ENCODE results near the gene SPRYD3. TPM values are rescaled to one million over a fixed set of nuclear protein-coding genes. Genes with fewer than 3 reads are reported as not detected.
"Not testable (repeated sequence)": the region's sequence is repeated elsewhere in the genome, so short reads cannot be mapped to it uniquely, and the experiment has no call there.

The SPRYD3 gene
- total RNA-seq, 4 donors from 2014 or later, result 10.1 to 27.0 (median 21.9) TPM

DNA sequence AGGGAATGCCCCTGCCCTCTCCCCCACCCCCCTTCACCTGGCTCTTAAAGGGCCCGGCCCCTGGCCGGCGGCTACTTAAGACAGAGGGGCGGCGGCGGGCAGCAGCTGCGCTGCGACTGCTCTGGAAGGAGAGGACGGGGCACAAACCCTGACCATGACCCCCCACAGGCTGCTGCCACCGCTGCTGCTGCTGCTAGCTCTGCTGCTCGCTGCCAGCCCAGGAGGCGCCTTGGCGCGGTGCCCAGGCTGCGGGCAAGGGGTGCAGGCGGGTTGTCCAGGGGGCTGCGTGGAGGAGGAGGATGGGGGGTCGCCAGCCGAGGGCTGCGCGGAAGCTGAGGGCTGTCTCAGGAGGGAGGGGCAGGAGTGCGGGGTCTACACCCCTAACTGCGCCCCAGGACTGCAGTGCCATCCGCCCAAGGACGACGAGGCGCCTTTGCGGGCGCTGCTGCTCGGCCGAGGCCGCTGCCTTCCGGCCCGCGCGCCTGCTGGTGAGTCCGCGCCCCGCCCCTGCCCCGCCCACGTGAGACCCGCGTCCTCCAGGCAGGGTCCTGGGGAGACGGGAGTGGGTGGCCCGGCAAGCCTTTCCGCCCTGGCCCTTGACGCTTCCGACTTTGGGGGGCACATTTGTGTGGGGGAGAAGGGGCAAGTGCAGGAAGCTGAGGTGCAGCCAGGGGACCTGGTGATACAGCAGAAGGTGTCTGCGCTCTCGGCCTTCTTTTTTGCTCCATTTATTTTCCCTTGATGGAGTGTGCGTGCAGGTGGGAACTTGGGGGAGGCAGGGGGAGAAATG is 18.6 kb upstream of the SPRYD3 start, which contains the start of gene IGFBP6:
TSS of gene IGFBP6 (plus strand) at position 104 of the 790 bp plus-strand sequence. CDS start at position 155, 51 bp downstream.
- Histone ChIP-seq H3K27me3 (peaks cover 28% of the 10 kb centered on the region), H3K9me3 (no peaks in the 10 kb centered on the region), H3K27ac (peak within 1 kb of the TSS; percentile 77 to 88 (median 84)), H3K36me3 (no peaks in the 10 kb centered on the region), H3K4me1 (peaks cover 18 to 30% (median 23%) of the 10 kb centered on the region in 4 donors), H3K4me3 (peak within 1 kb of the TSS; percentile 30 to 59 (median 44))
- in situ Hi-C loops (cut with MboI; ENCODE audit: low pct_ligation_motif_present in 1 of 4, low pct_unique_long_range_greater_than_20kb in 1 of 4, low sequenced_read_pairs in 3 of 4), result no loop called here
- no peak for TF ChIP-seq EP300 (IDR thresholded peaks at IDR 0.05; ENCODE audit: low read depth)
- no peak for TF ChIP-seq POLR2A (IDR thresholded peaks at IDR 0.05)
- TF ChIP-seq POLR2AphosphoS5 (IDR thresholded peaks at IDR 0.05), result peak in 1 of 3 donors; percentile 20
- TF ChIP-seq, protein P1, sequence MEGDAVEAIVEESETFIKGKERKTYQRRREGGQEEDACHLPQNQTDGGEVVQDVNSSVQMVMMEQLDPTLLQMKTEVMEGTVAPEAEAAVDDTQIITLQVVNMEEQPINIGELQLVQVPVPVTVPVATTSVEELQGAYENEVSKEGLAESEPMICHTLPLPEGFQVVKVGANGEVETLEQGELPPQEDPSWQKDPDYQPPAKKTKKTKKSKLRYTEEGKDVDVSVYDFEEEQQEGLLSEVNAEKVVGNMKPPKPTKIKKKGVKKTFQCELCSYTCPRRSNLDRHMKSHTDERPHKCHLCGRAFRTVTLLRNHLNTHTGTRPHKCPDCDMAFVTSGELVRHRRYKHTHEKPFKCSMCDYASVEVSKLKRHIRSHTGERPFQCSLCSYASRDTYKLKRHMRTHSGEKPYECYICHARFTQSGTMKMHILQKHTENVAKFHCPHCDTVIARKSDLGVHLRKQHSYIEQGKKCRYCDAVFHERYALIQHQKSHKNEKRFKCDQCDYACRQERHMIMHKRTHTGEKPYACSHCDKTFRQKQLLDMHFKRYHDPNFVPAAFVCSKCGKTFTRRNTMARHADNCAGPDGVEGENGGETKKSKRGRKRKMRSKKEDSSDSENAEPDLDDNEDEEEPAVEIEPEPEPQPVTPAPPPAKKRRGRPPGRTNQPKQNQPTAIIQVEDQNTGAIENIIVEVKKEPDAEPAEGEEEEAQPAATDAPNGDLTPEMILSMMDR (IDR thresholded peaks at IDR 0.05), result peak in 2 of 5 experiments; percentile 28 to 37
- intact Hi-C loops (cut with DNase I; ENCODE audit: low total_unique reads), result loop anchor here (2.0 kb wide), 1 partner anchor 25 kb away; no protein-coding TSS in a partner anchor
- DNase-seq, result peak; percentile 66
- WGBS, 2 donors (ENCODE audit: low coverage in 1 of 2), result 4% methylated on average over 15 of the region's 51 CpGs; no CpG with 5 or more reads in 1 of the 2 donors

DNA sequence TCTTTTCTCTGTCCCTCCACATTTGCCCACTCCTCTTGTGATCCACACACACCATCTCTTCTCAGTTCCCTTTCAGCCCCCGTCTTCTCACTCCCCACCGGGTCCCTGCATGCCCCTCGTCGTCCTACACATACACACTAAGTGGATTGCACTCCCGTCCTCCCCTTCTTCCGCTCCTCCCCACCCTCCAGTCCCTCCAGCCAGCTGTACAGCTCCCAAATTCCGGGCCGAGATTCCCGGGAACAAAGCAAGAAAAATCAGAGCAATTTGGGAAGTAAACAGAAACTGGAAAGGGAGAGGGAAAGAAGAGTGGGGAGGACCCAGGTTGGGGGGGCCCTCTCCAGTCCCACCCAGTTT is 18.0 kb upstream of the SPRYD3 start:
- peak overlapping the region; percentile 77 to 88 (median 84) for H3K27ac ChIP-seq
- no peaks in the 10 kb centered on the region for H3K9me3 ChIP-seq
- H3K4me3 ChIP-seq, result peak overlapping the region; percentile 30 to 59 (median 44)
- TF ChIP-seq EP300 (IDR thresholded peaks at IDR 0.05; ENCODE audit: low read depth), result no peak
- no peak for TF ChIP-seq POLR2A (IDR thresholded peaks at IDR 0.05)
- no peak for TF ChIP-seq POLR2AphosphoS5 (IDR thresholded peaks at IDR 0.05)
- TF ChIP-seq, protein P1 (IDR thresholded peaks at IDR 0.05), result no peak
- no peak for DNase-seq
- in situ Hi-C loops (cut with MboI; ENCODE audit: low pct_ligation_motif_present in 1 of 4, low pct_unique_long_range_greater_than_20kb in 1 of 4, low sequenced_read_pairs in 3 of 4), result no loop called here
- no peaks in the 10 kb centered on the region for H3K36me3 ChIP-seq
- intact Hi-C loops (cut with DNase I; ENCODE audit: low total_unique reads), result no loop called here
- H3K27me3 ChIP-seq, result peaks cover 28% of the 10 kb centered on the region
- H3K4me1 ChIP-seq, result peaks cover 18 to 26% (median 23%) of the 10 kb centered on the region in 4 donors
- WGBS, 2 donors (ENCODE audit: low coverage in 1 of 2), result 1 to 8% methylated on average over 5 to 9 of the region's 9 CpGs

DNA sequence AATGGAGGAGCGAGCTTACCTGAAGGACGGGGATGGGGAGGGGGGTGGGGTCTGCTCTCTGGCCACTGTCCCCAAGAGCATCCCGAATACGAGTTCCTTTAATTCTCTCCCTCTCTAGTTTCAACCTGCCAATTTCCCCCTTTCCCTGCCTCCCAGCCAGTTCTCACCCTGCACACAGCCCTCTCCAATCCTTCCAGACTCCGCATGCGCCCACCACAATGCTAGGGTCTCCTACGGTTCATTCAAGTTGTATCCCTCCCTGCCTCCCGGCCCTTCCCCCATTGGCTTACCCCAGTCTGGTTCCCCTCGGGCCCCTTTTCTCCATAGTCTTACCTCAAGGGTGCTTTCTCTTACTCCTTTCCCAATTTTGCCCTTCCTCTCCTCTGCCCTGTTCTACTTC is 17.6 kb upstream of the SPRYD3 start:
- Histone ChIP-seq H3K4me1 (peaks cover 18 to 26% (median 23%) of the 10 kb centered on the region in 4 donors), H3K27ac (peak overlapping the region; percentile 77 to 88 (median 84)), H3K36me3 (no peaks in the 10 kb centered on the region), H3K4me3 (peak overlapping the region in 3 of 4 donors; percentile 32 to 59 (median 56)), H3K9me3 (no peaks in the 10 kb centered on the region), H3K27me3 (peaks cover 28% of the 10 kb centered on the region)
- intact Hi-C loops (cut with DNase I; ENCODE audit: low total_unique reads) (no loop called here), in situ Hi-C loops (cut with MboI; ENCODE audit: low pct_ligation_motif_present in 1 of 4, low pct_unique_long_range_greater_than_20kb in 1 of 4, low sequenced_read_pairs in 3 of 4) (no loop called here)
- DNase-seq, result no peak
- 52 to 64% methylated on average over 6 to 9 of the region's 9 CpGs for WGBS, 2 donors (ENCODE audit: low coverage in 1 of 2)
- TF ChIP-seq EP300 (IDR thresholded peaks at IDR 0.05; ENCODE audit: low read depth) (no peak), POLR2A (IDR thresholded peaks at IDR 0.05) (no peak), POLR2AphosphoS5 (IDR thresholded peaks at IDR 0.05) (no peak)
- TF ChIP-seq, protein P1 (IDR thresholded peaks at IDR 0.05), result no peak

DNA sequence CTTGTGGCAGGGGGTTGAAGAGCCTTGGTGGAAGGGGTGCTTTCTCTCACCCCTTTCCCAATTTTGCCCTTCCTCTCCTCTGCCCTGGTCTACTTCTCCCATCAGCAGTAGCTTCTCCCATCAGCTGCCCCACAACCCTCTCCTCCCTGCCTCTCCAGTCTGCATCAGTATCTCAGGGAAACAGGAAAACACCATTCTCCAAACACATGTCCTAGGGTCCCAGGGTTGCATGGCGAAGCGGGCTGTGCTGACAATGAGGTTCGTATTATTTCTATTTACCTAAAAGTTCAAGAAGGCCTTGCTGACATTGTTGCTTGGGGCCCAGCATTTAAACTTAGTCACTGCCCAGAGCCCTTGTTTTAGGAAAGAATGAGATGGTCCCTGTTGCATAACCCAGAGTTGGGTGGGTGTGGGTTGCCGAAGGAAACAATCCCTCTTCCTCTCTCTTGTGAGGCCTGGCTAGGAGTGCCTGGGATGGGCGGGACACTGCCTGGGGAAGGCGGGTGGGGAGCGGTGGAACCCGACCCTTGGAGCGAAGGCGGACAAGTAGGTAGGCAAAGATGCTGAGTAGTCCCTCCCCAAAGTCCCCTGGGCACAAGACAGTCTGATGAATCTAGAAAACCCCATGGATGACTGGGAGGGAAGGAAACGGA is 17.0 kb upstream of the SPRYD3 start:
- TF ChIP-seq POLR2A (IDR thresholded peaks at IDR 0.05), result no peak
- TF ChIP-seq POLR2AphosphoS5 (IDR thresholded peaks at IDR 0.05), result peak in 1 of 3 donors; percentile 53
- peak; percentile 47 for DNase-seq
- in situ Hi-C loops (cut with MboI; ENCODE audit: low pct_ligation_motif_present in 1 of 4, low pct_unique_long_range_greater_than_20kb in 1 of 4, low sequenced_read_pairs in 3 of 4), result no loop called here
- peak overlapping the region; percentile 77 to 88 (median 84) for H3K27ac ChIP-seq
- 48 to 58% methylated on average over 8 to 11 of the region's 11 CpGs for WGBS, 2 donors (ENCODE audit: low coverage in 1 of 2)
- no peaks in the 10 kb centered on the region for H3K9me3 ChIP-seq
- H3K27me3 ChIP-seq, result peaks cover 28% of the 10 kb centered on the region
- H3K4me1 ChIP-seq, result peaks cover 18 to 26% (median 23%) of the 10 kb centered on the region in 4 donors
- intact Hi-C loops (cut with DNase I; ENCODE audit: low total_unique reads), result no loop called here
- H3K4me3 ChIP-seq, result peak overlapping the region in 1 of 4 donors; percentile 59
- H3K36me3 ChIP-seq, result no peaks in the 10 kb centered on the region

DNA sequence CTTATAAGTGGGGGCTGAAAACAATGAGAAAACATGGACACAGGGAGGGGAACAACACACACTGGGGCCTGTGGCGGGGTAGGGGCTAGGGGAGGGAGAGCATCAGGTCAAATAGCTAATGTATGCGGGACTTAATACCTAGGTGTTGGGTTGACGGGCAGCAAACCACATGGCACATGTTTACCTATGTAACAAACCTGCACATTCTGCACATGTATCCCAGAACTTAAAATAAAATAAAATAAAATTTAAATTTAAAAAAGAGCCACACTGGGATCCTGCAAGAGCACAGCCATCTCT is 16.4 kb upstream of the SPRYD3 start:
- DNase-seq; in situ Hi-C loops (cut with MboI; ENCODE audit: low pct_ligation_motif_present in 1 of 4, low pct_unique_long_range_greater_than_20kb in 1 of 4, low sequenced_read_pairs in 3 of 4); intact Hi-C loops (cut with DNase I; ENCODE audit: low total_unique reads); H3K9me3 ChIP-seq; H3K4me3 ChIP-seq; H3K36me3 ChIP-seq: not testable (repeated sequence)
- H3K4me1 ChIP-seq, result peaks cover 18 to 26% (median 23%) of the 10 kb centered on the region in 4 donors
- H3K27me3 ChIP-seq, result peaks cover 28% of the 10 kb centered on the region
- H3K27ac ChIP-seq, result peak overlapping the region; percentile 77 to 88 (median 84)
- WGBS, 2 donors (ENCODE audit: low coverage in 1 of 2), result 95% methylated on average over 3 of the region's 3 CpGs

DNA sequence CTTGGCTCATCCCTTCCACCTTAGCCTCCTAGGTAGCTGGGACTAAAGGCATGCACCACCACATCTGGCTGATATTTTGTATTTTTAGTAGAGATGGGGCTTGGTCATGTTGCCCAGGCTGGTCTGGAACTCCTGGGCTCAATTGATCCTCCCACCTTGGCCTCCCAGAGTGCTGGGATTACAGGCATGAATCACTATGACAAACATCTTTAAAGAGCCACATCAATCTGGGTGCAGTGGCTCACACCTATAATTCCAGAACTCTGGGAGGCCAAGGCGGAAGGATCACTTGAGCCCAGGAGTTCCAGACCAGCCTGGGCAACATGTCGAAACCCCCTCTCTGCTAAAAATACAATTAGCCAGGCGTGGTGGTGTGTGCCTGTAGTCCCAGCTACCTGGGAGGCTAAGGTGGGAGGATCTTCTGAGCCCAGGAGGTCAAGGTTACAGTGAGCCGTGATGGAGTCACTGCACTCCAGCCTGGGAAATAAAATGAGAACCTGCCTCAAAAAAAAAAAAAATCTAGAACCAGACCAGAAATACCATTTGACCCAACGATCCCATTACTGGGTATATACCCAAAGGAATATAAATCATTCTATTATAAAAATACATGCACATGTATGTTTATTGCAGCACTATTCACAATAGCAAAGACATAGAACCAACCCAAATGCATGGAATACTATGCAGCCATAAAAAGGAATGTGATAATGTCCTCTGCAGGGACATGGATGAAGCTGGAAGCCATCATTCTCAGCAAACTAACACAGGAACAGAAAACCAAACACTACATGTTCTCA is 15.8 kb upstream of the SPRYD3 start:
- Histone ChIP-seq H3K27me3 (peaks cover 28% of the 10 kb centered on the region), H3K27ac (peak overlapping the region in 2 of 4 donors; percentile 77 to 80), H3K4me1 (peaks cover 18 to 26% (median 23%) of the 10 kb centered on the region in 4 donors)
- DNase-seq; intact Hi-C loops (cut with DNase I; ENCODE audit: low total_unique reads); H3K9me3 ChIP-seq; in situ Hi-C loops (cut with MboI; ENCODE audit: low pct_ligation_motif_present in 1 of 4, low pct_unique_long_range_greater_than_20kb in 1 of 4, low sequenced_read_pairs in 3 of 4); H3K36me3 ChIP-seq; H3K4me3 ChIP-seq: not testable (repeated sequence)
- 63 to 91% methylated on average over 1 to 5 of the region's 5 CpGs for WGBS, 2 donors (ENCODE audit: low coverage in 1 of 2)

All from transverse colon (tissue), 4 donors.